Measurements from ENCODE around the gene TOLLIP.

GRCh38 chr11:1226986-1227550, 82.4 kb downstream of the TOLLIP start:
- no peak for TF ChIP-seq CTCF (IDR thresholded peaks at IDR 0.05)
- no peak for TF ChIP-seq POLR2A (IDR thresholded peaks at IDR 0.05)

Measured in ovary (tissue), 3 donors.